HepG2 (cell line): ENCODE measurements around the gene LYRM2.

Experiments used
- ATM ChIP-seq: fragments of 450-650 bp; IDR thresholded peaks from 2 replicates; pipeline ENCODE4 v1.7.1; 2017; ENCODE audit warnings: mild to moderate bottlenecking, borderline replicate concordance
- BHLHE40 ChIP-seq: IDR thresholded peaks from 2 replicates; pipeline ENCODE4 v1.6.1; 2011; ENCODE audit warnings: low read length, improper control_type of control experiment
- CBFB ChIP-seq: sonication (generic); formaldehyde crosslinking; IDR thresholded peaks from 2 replicates; pipeline ENCODE4 v1.4.0; 2020; ENCODE audit warnings: missing genetic modification reagents
- FOXP1 ChIP-seq, 2 experiments: fragments of 450-650 bp in 1 of 2; IDR thresholded peaks; 2 replicates each; pipeline ENCODE4 v1.6.1; 2017 to 2018; ENCODE audit warnings: antibody characterized with exemption in 1 of 2
- GPBP1L1 ChIP-seq: sonication (generic); formaldehyde crosslinking; IDR thresholded peaks from 2 replicates; pipeline ENCODE4 v1.5.0; 2020; ENCODE audit warnings: mild to moderate bottlenecking, missing genetic modification reagents
- PHF8 ChIP-seq: sonication (generic); formaldehyde crosslinking; IDR thresholded peaks from 2 replicates; pipeline ENCODE4 v1.5.0; 2020; ENCODE audit warnings: missing genetic modification reagents
- RELA ChIP-seq: sonication (generic); formaldehyde crosslinking; IDR thresholded peaks from 2 replicates; pipeline ENCODE4 v1.4.0; 2020; ENCODE audit warnings: missing genetic modification reagents
- RERE ChIP-seq: IDR thresholded peaks from 2 replicates; pipeline ENCODE4 v1.6.1; 2016; ENCODE audit warnings: low read depth, missing genetic modification reagents, missing compliant biosample characterization
- RFX5 ChIP-seq: IDR thresholded peaks from 2 replicates; pipeline ENCODE4 v1.6.1; 2011; ENCODE audit warnings: low read depth, low read length, improper control_type of control experiment
- TBL1XR1 ChIP-seq: fragments of 150-350 bp; IDR thresholded peaks from 2 replicates; pipeline ENCODE4 v1.6.1; 2014; ENCODE audit warnings: borderline replicate concordance, low read length; ENCODE audit not compliant: partially characterized antibody
- TFE3 ChIP-seq: IDR thresholded peaks from 2 replicates; pipeline ENCODE4 v1.6.1; 2016
- TF ChIP-seq, protein P1 (sequence below): sonication (generic); formaldehyde crosslinking; IDR thresholded peaks from 2 replicates; pipeline ENCODE4 v1.5.0; 2020; ENCODE audit warnings: mild to moderate bottlenecking, missing genetic modification reagents, moderate library complexity

- TF ChIP-seq BHLHE40 (no peak), TBL1XR1 (no peak), TFE3 (no peak), RERE (CRISPR knock-in tag) (no peak), PHF8 (no peak), RELA (CRISPR knock-in tag) (no peak), ATM (no peak), FOXP1 (IDR thresholded peaks at IDR 0.05) (no peak), FOXP1 (CRISPR knock-in tag; IDR thresholded peaks at IDR 0.05) (no peak), CBFB (no peak), GPBP1L1 (no peak), RFX5 (no peak)
- TF ChIP-seq, protein P1, sequence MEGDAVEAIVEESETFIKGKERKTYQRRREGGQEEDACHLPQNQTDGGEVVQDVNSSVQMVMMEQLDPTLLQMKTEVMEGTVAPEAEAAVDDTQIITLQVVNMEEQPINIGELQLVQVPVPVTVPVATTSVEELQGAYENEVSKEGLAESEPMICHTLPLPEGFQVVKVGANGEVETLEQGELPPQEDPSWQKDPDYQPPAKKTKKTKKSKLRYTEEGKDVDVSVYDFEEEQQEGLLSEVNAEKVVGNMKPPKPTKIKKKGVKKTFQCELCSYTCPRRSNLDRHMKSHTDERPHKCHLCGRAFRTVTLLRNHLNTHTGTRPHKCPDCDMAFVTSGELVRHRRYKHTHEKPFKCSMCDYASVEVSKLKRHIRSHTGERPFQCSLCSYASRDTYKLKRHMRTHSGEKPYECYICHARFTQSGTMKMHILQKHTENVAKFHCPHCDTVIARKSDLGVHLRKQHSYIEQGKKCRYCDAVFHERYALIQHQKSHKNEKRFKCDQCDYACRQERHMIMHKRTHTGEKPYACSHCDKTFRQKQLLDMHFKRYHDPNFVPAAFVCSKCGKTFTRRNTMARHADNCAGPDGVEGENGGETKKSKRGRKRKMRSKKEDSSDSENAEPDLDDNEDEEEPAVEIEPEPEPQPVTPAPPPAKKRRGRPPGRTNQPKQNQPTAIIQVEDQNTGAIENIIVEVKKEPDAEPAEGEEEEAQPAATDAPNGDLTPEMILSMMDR (CRISPR knock-in tag): no peak
Measured at GRCh38 chr6:89681983-89682564, 43.5 kb upstream of the LYRM2 start.
